ENCODE measurements around the gene BYSL. TPM values are rescaled to one million over a fixed set of nuclear protein-coding genes. Genes with fewer than 3 reads are reported as not detected.

Gene BYSL
- total RNA-seq, 3 donors from 2014 or later, result 7.7 to 8.8 (median 8.6) TPM

- DNase-seq (ENCODE audit: low spot score in 2 of 2), result no peak
Observed at GRCh38 chr6:41967312-41968287, 46.3 kb downstream of the BYSL start.

GRCh38 chr6:41970436-41970846 lies 49.1 kb downstream of the BYSL start:
- H3K27me3 ChIP-seq, result no peaks in the 10 kb centered on the region
- no peak overlapping the region for H3K4me3 ChIP-seq
- H3K27ac ChIP-seq, result no peak overlapping the region
- no peaks in the 10 kb centered on the region for H3K36me3 ChIP-seq
- intact Hi-C loops (cut with DNase I; ENCODE audit: low total_unique reads), result no loop called here
- TF ChIP-seq CTCF (IDR thresholded peaks at IDR 0.05), result no peak
- no peak for TF ChIP-seq POLR2A (IDR thresholded peaks at IDR 0.05)
- TF ChIP-seq POLR2AphosphoS5 (IDR thresholded peaks at IDR 0.05), result no peak
- no peaks in the 10 kb centered on the region for H3K4me1 ChIP-seq
- no peaks in the 10 kb centered on the region for H3K9me3 ChIP-seq
- DNase-seq (ENCODE audit: low spot score in 2 of 2), result no peak

More at GRCh38 chr6:41967312-41968287, 46.3 kb downstream of the BYSL start:
- Histone ChIP-seq H3K4me1 (no peaks in the 10 kb centered on the region), H3K4me3 (no peak overlapping the region), H3K36me3 (no peaks in the 10 kb centered on the region), H3K27me3 (no peaks in the 10 kb centered on the region), H3K27ac (no peak overlapping the region), H3K9me3 (no peaks in the 10 kb centered on the region)
- TF ChIP-seq POLR2AphosphoS5 (IDR thresholded peaks at IDR 0.05) (no peak), CTCF (IDR thresholded peaks at IDR 0.05) (no peak), POLR2A (IDR thresholded peaks at IDR 0.05) (no peak)
- intact Hi-C loops (cut with DNase I; ENCODE audit: low total_unique reads), result no loop called here

GRCh38 chr6:41972826-41973225 lies 51.5 kb downstream of the BYSL start:
- H3K4me1 ChIP-seq, result no peaks in the 10 kb centered on the region
- no peak overlapping the region for H3K27ac ChIP-seq
- no peaks in the 10 kb centered on the region for H3K36me3 ChIP-seq
- H3K4me3 ChIP-seq, result no peak overlapping the region
- no peaks in the 10 kb centered on the region for H3K9me3 ChIP-seq
- TF ChIP-seq POLR2AphosphoS5 (IDR thresholded peaks at IDR 0.05) (no peak), POLR2A (IDR thresholded peaks at IDR 0.05) (no peak), CTCF (IDR thresholded peaks at IDR 0.05) (no peak)
- intact Hi-C loops (cut with DNase I; ENCODE audit: low total_unique reads), result no loop called here
- DNase-seq (ENCODE audit: low spot score in 2 of 2), result no peak
- H3K27me3 ChIP-seq, result no peaks in the 10 kb centered on the region

- Histone ChIP-seq H3K27ac (no peak overlapping the region), H3K36me3 (no peaks in the 10 kb centered on the region), H3K27me3 (no peaks in the 10 kb centered on the region), H3K4me1 (no peaks in the 10 kb centered on the region), H3K9me3 (no peaks in the 10 kb centered on the region), H3K4me3 (no peak overlapping the region)
- TF ChIP-seq POLR2AphosphoS5 (IDR thresholded peaks at IDR 0.05) (no peak), POLR2A (IDR thresholded peaks at IDR 0.05) (no peak), CTCF (IDR thresholded peaks at IDR 0.05) (no peak)
- intact Hi-C loops (cut with DNase I; ENCODE audit: low total_unique reads), result no loop called here
- DNase-seq (ENCODE audit: low spot score in 2 of 2), result no peak
Observed at GRCh38 chr6:41974281-41974825, 53.1 kb downstream of the BYSL start.

GRCh38 chr6:41975276-41975675 lies 54.0 kb downstream of the BYSL start:
- H3K36me3 ChIP-seq, result no peaks in the 10 kb centered on the region
- intact Hi-C loops (cut with DNase I; ENCODE audit: low total_unique reads), result no loop called here
- H3K27me3 ChIP-seq, result no peaks in the 10 kb centered on the region
- no peak for DNase-seq (ENCODE audit: low spot score in 2 of 2)
- no peaks in the 10 kb centered on the region for H3K9me3 ChIP-seq
- H3K4me1 ChIP-seq, result no peaks in the 10 kb centered on the region
- no peak for TF ChIP-seq CTCF (IDR thresholded peaks at IDR 0.05)
- no peak for TF ChIP-seq POLR2A (IDR thresholded peaks at IDR 0.05)
- TF ChIP-seq POLR2AphosphoS5 (IDR thresholded peaks at IDR 0.05), result no peak
- no peak overlapping the region for H3K4me3 ChIP-seq
- H3K27ac ChIP-seq, result no peak overlapping the region

Measured in breast epithelium (tissue), 4 donors.